Panc1 (cell line): Measurements from ENCODE around the gene BABAM2.

Source experiments
- CTCF ChIP-seq: fragments of 450-650 bp; IDR thresholded peaks from 2 replicates; pipeline ENCODE4 v1.5.1; 2017; ENCODE audit warnings: mild to moderate bottlenecking
- POLR2AphosphoS5 ChIP-seq: IDR thresholded peaks from 2 replicates; pipeline ENCODE4 v1.6.1; 2012; ENCODE audit warnings: mild to moderate bottlenecking, low read depth, low read length, moderate library complexity
- REST ChIP-seq, 2 experiments: IDR thresholded peaks; 2 replicates each; pipeline ENCODE4 v1.6.1; 2011 to 2012; ENCODE audit warnings: low read depth in 2 of 2, control low read depth in 1 of 2, low read length in 1 of 2, mild to moderate bottlenecking in 1 of 2, moderate library complexity in 1 of 2; ENCODE audit not compliant: insufficient read depth in 1 of 2
- SIN3A ChIP-seq: IDR thresholded peaks from 2 replicates; pipeline ENCODE4 v1.6.1; 2012; ENCODE audit warnings: low read depth, mild to moderate bottlenecking, low read length, moderate library complexity, borderline replicate concordance; ENCODE audit not compliant: insufficient read depth
- TCF7L2 ChIP-seq: IDR thresholded peaks from 2 replicates; pipeline ENCODE4 v1.6.1; 2011; ENCODE audit warnings: mild to moderate bottlenecking, low read depth, low read length, inconsistent platforms

- TF ChIP-seq CTCF = no peak
- peak; percentile 43 for TF ChIP-seq POLR2AphosphoS5
- peak; percentile 99 for TF ChIP-seq SIN3A
- TF ChIP-seq TCF7L2 = peak; percentile 21; the same call in 1 of the 2 replicates
- TF ChIP-seq REST (IDR thresholded peaks at IDR 0.05; ENCODE audit: insufficient read depth in 1 of 2, low read depth in 2 of 2, low read length in 1 of 2) = peak in 1 of 2 experiments; percentile 68; a peak in 1 of 4 replicates
Measured at GRCh38 chr2:27890146-27890923, at the start of gene BABAM2, which contains the start of gene RBKS.
